SU-DHL-6 (cell line): ENCODE measurements around the gene MMP7.

ENCODE experiments used
- H2AFZ ChIP-seq: fragments of 200-600 bp; sonication (generic); 2 replicates; pipeline ENCODE4 v1.6.1; 2014; ENCODE audit warnings: low read depth, mild to moderate bottlenecking, moderate library complexity, mixed read lengths, antibody characterized with exemption, low read length; ENCODE audit not compliant: severe bottlenecking
- H3F3A ChIP-seq: fragments of 200-600 bp; shearing (Covaris generic); 2 replicates; pipeline ENCODE4 v1.6.0; 2016; ENCODE audit warnings: antibody characterized with exemption, mild to moderate bottlenecking; ENCODE audit not compliant: insufficient read depth
- H3K27ac ChIP-seq: fragments of 200-600 bp; sonication (generic); 2 replicates; pipeline ENCODE4 v1.5.1; 2016; ENCODE audit warnings: low read depth, mild to moderate bottlenecking, low read length, moderate library complexity, mixed read lengths
- H3K27me3 ChIP-seq: fragments of 200-600 bp; sonication (generic), shearing (Covaris generic); 2 replicates; pipeline ENCODE4 v1.6.0; 2014; ENCODE audit warnings: mild to moderate bottlenecking, low read length
- H3K36me3 ChIP-seq: fragments of 200-600 bp; sonication (generic); 2 replicates; pipeline ENCODE4 v1.6.1; 2014; ENCODE audit warnings: mild to moderate bottlenecking, low read length, mixed read lengths
- H3K4me2 ChIP-seq: fragments of 300-600, 200-600 bp; shearing (Covaris generic), sonication (generic); 2 replicates; pipeline ENCODE4 v1.6.0; 2014; ENCODE audit warnings: low read length, low read depth, mild to moderate bottlenecking; ENCODE audit not compliant: poor library complexity, severe bottlenecking
- H3K4me3 ChIP-seq: fragments of 200-600 bp; sonication (generic); 2 replicates; pipeline ENCODE4 v1.5.1; 2014; ENCODE audit warnings: antibody characterized with exemption, low read length, mild to moderate bottlenecking, mixed read lengths; ENCODE audit not compliant: insufficient read depth, poor library complexity, severe bottlenecking
- H3K79me2 ChIP-seq: fragments of 200-600 bp; sonication (generic); 2 replicates; pipeline ENCODE4 v1.6.1; 2014; ENCODE audit warnings: mild to moderate bottlenecking, low read length, moderate library complexity; ENCODE audit not compliant: insufficient read depth
- H3K9ac ChIP-seq: fragments of 200-600 bp; sonication (generic); 2 replicates; pipeline ENCODE4 v1.7.0; 2014; ENCODE audit warnings: mild to moderate bottlenecking, low read length
- H3K9me2 ChIP-seq: fragments of 200-600 bp; sonication (generic); replicated peaks from 2 replicates; pipeline ENCODE4 v1.6.1; 2014; ENCODE audit warnings: low read length; ENCODE audit not compliant: insufficient read depth
- H3K9me3 ChIP-seq: fragments of 200-600 bp; sonication (generic); 2 replicates; pipeline ENCODE4 v1.6.1; 2014; ENCODE audit warnings: low read length, mixed read lengths; ENCODE audit not compliant: insufficient read depth
- H4K20me1 ChIP-seq: fragments of 200-600 bp; sonication (generic); 2 replicates; pipeline ENCODE4 v1.6.1; 2014; ENCODE audit warnings: low read depth, mild to moderate bottlenecking, antibody characterized with exemption, low read length, moderate library complexity, mixed read lengths
- CTCF ChIP-seq: fragments of 200-600 bp; sonication (generic); IDR thresholded peaks from one replicate; pipeline ENCODE4 v1.5.1; 2017; ENCODE audit warnings: antibody characterized with exemption, mild to moderate bottlenecking, low read length, moderate library complexity; ENCODE audit not compliant: insufficient read depth, poor library complexity, severe bottlenecking
- EZH2phosphoT487 ChIP-seq: fragments of 200-600 bp; sonication (generic), shearing (Covaris generic); conservative IDR thresholded peaks from 2 replicates; pipeline ENCODE4 v1.6.1; 2018; ENCODE audit warnings: mild to moderate bottlenecking, antibody characterized with exemption, low read length, moderate library complexity, mixed read lengths

Gene MMP7

GRCh38 chr11:102488208-102488607 lies 42.3 kb downstream of the MMP7 start:
- Histone ChIP-seq H2AFZ (no peak overlapping the region), H3K79me2 (no peaks in the 10 kb centered on the region), H3K4me3 (no peak overlapping the region), H3K27ac (no peak overlapping the region), H4K20me1 (no peaks in the 10 kb centered on the region), H3K27me3 (no peaks in the 10 kb centered on the region), H3K9me2 (no peaks in the 10 kb centered on the region), H3F3A (no peaks in the 10 kb centered on the region), H3K9me3 (no peaks in the 10 kb centered on the region), H3K9ac (no peak overlapping the region), H3K36me3 (no peaks in the 10 kb centered on the region), H3K4me2 (no peak overlapping the region)
- TF ChIP-seq EZH2phosphoT487 = no peak
- TF ChIP-seq CTCF = no peak

- no peaks in the 10 kb centered on the region for H3K36me3 ChIP-seq
- H3K27ac ChIP-seq = no peak overlapping the region
- TF ChIP-seq EZH2phosphoT487 (no peak), CTCF (no peak)
Measured at GRCh38 chr11:102487214-102487613, 43.3 kb downstream of the MMP7 start.

GRCh38 chr11:102486584-102486983 lies 44.0 kb downstream of the MMP7 start:
- Histone ChIP-seq H3K4me2 (no peak overlapping the region), H3K27me3 (no peaks in the 10 kb centered on the region), H3K9me3 (no peaks in the 10 kb centered on the region), H3F3A (no peaks in the 10 kb centered on the region), H3K27ac (no peak overlapping the region), H4K20me1 (no peaks in the 10 kb centered on the region), H3K9ac (no peak overlapping the region), H3K9me2 (no peaks in the 10 kb centered on the region), H3K36me3 (no peaks in the 10 kb centered on the region), H3K4me3 (no peak overlapping the region), H3K79me2 (no peaks in the 10 kb centered on the region), H2AFZ (no peak overlapping the region)
- TF ChIP-seq CTCF = no peak
- TF ChIP-seq EZH2phosphoT487 = no peak

More at GRCh38 chr11:102487214-102487613, 43.3 kb downstream of the MMP7 start:
- H4K20me1 ChIP-seq = no peaks in the 10 kb centered on the region
- H3K4me3 ChIP-seq = no peak overlapping the region
- H3K27me3 ChIP-seq = no peaks in the 10 kb centered on the region
- no peaks in the 10 kb centered on the region for H3K79me2 ChIP-seq
- no peak overlapping the region for H3K4me2 ChIP-seq
- H3K9ac ChIP-seq = no peak overlapping the region
- H3K9me3 ChIP-seq = no peaks in the 10 kb centered on the region
- H3F3A ChIP-seq = no peaks in the 10 kb centered on the region
- H3K9me2 ChIP-seq = no peaks in the 10 kb centered on the region
- no peak overlapping the region for H2AFZ ChIP-seq
